ENCODE data around the gene ZNF398. TPM values are rescaled to one million over a fixed set of nuclear protein-coding genes. Genes with fewer than 3 reads are reported as not detected.
"Not testable (repeated sequence)": the region's sequence is repeated elsewhere in the genome, so short reads cannot be mapped to it uniquely, and the experiment has no call there.

Gene ZNF398
- total RNA-seq, 4 donors from 2014 or later, result 20.1 to 29.1 (median 26.2) TPM

DNA sequence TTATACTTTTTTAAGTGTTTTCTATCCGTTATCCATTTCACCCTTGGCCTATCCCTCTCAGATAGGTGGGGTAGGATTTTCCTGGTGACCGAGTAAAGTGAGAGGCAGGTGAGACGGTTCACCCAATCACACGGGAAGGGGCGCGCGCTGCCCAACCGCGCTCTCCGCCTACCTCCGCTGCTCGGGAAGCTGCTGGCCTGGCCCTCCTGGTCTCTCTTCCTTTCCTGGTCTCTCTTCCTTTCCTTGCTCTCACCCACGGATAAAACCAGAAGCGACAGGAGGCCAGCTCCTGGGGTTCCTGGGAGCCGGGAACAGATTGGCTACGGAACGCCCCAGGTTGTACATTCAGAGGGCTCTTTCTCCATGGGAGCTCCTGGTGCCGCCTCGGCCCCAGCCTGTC lies 77.9 kb downstream of the ZNF398 start:
- H3K4me1 ChIP-seq, result no peaks in the 10 kb centered on the region
- H3K27ac ChIP-seq, result no peak overlapping the region
- H3K9me3 ChIP-seq, result peaks cover 0 to 7% (median 0%) of the 10 kb centered on the region in 4 donors
- no peaks in the 10 kb centered on the region for H3K27me3 ChIP-seq
- no peak for DNase-seq (ENCODE audit: low spot score in 2 of 2)
- WGBS, 2 donors, result 93 to 95% methylated on average over 19 of the region's 19 CpGs
- no peak for TF ChIP-seq CTCF (IDR thresholded peaks at IDR 0.05)
- no peak for TF ChIP-seq EP300 (IDR thresholded peaks at IDR 0.05)
- TF ChIP-seq POLR2A (IDR thresholded peaks at IDR 0.05), result no peak
- peaks cover 0 to 64% (median 13%) of the 10 kb centered on the region in 3 donors for H3K36me3 ChIP-seq
- no peak overlapping the region for H3K4me3 ChIP-seq

GRCh38 chr7:149225656-149226055 lies 78.4 kb downstream of the ZNF398 start:
- Histone ChIP-seq H3K9me3 (peaks cover 0 to 7% (median 0%) of the 10 kb centered on the region in 4 donors), H3K27me3 (no peaks in the 10 kb centered on the region), H3K27ac (no peak overlapping the region), H3K4me1 (no peaks in the 10 kb centered on the region), H3K4me3 (no peak overlapping the region), H3K36me3 (peaks cover 0 to 58% (median 13%) of the 10 kb centered on the region in 3 donors)
- WGBS, 2 donors, result 87 to 94% methylated on average over 19 to 22 of the region's 22 CpGs
- no peak for TF ChIP-seq EP300 (IDR thresholded peaks at IDR 0.05)
- TF ChIP-seq POLR2A (IDR thresholded peaks at IDR 0.05), result no peak
- TF ChIP-seq CTCF (IDR thresholded peaks at IDR 0.05), result no peak
- DNase-seq (ENCODE audit: low spot score in 2 of 2), result no peak

DNA sequence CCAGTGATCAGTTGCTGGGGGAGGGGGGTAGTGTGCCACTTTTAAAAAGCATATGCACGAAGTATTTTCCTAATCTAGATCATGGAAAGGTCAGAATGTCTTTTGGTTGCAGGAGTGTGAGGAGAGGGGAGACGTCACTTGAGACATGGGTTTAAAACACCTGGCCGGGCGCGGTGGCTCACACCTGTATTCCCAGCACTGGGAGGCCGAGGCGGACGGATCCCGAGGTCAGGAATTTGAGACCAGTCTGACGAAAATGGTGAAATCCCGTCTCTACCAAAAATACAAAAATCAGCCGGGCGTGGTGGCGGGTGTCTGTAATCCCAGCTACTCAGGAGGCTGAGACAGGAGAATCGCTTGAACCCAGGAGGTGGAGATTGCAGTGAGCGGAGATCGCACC lies 79.1 kb downstream of the ZNF398 start:
- H3K4me1 ChIP-seq; DNase-seq (ENCODE audit: low spot score in 2 of 2); H3K27me3 ChIP-seq; H3K27ac ChIP-seq; H3K4me3 ChIP-seq; H3K9me3 ChIP-seq: not testable (repeated sequence)
- WGBS, 2 donors, result 89 to 91% methylated on average over 17 of the region's 17 CpGs
- H3K36me3 ChIP-seq, result peaks cover 0 to 51% (median 13%) of the 10 kb centered on the region in 3 donors

DNA sequence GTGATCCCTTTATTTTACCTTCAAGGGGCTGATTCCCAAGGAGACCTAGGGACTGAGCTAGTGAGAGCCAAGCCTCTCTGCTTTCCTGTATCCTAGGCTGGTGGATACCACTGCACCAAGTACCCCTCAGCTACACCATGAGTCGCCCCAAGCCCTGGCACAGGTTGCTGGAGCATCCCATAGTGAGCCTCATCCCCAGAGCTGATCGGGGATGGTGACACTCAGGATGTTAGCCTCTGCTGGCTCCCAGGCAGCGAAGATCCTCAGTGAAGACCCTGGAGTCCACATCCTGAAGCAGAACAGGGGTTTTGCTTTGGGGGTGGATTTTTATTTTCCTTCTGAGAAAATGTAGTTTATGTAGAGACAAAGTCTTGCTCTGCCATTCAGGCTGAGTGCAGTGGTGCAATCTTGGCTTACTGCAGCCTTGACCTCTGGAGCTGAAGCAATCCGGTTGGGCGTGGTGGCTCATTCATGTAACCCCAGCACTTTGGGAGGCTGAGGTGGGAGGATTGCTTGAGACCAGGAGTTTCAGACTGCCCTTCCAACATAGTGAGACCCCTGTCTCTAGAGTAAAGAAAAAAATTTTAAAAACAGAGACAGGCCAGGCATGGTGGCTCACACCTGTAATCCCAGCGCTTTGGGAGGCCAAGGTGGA lies 79.7 kb downstream of the ZNF398 start:
- WGBS, 2 donors, result 66 to 70% methylated on average over 6 of the region's 6 CpGs

DNA sequence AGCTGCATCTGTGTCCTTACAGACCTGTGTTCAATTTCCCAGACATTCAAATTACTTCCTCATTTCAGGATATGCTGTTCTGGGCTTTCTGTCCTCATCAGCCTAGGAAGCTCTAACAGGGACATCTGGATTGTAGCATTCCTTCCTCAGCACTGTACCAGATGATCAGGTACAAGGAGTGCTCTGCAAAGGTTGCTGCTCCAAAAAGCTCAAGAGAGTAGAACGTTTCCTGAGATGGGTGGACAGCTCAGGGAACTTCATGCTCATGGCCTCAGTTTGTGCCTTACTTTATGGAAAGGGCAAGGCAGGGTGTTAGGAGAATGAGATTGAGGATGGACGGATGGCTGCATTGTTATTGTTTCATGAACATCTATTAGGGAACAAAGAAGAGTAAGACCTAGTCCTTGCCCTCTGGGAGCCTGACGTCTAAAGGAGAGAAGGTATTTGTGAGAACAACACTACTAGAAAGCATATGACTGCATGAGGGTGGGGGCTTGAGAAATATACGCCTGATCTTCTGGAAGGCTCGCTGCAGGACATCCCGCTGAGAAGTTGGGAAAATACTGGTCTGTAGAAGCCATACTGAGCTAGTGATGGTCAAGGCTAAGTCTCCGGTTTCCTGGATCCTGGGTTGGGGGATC lies 81.7 kb downstream of the ZNF398 start:
- H3K27ac ChIP-seq, result no peak overlapping the region
- H3K9me3 ChIP-seq, result peaks cover 0 to 7% (median 0%) of the 10 kb centered on the region in 4 donors
- H3K4me1 ChIP-seq, result no peaks in the 10 kb centered on the region
- DNase-seq (ENCODE audit: low spot score in 2 of 2), result no peak
- peaks cover 0 to 25% (median 13%) of the 10 kb centered on the region in 3 donors for H3K36me3 ChIP-seq
- WGBS, 2 donors, result 60 to 62% methylated on average over 7 of the region's 7 CpGs
- no peak overlapping the region for H3K4me3 ChIP-seq
- H3K27me3 ChIP-seq, result no peaks in the 10 kb centered on the region
- TF ChIP-seq CTCF (IDR thresholded peaks at IDR 0.05) (no peak), POLR2A (IDR thresholded peaks at IDR 0.05) (no peak), EP300 (IDR thresholded peaks at IDR 0.05) (no peak)

More for the DNA sequence above, 79.7 kb downstream of the ZNF398 start:
- DNase-seq (ENCODE audit: low spot score in 2 of 2), result no peak
- no peak overlapping the region for H3K27ac ChIP-seq
- no peak overlapping the region for H3K4me3 ChIP-seq
- peaks cover 0 to 7% (median 0%) of the 10 kb centered on the region in 4 donors for H3K9me3 ChIP-seq
- H3K4me1 ChIP-seq, result no peaks in the 10 kb centered on the region
- peaks cover 0 to 45% (median 13%) of the 10 kb centered on the region in 3 donors for H3K36me3 ChIP-seq
- no peaks in the 10 kb centered on the region for H3K27me3 ChIP-seq
- no peak for TF ChIP-seq POLR2A (IDR thresholded peaks at IDR 0.05)

DNA sequence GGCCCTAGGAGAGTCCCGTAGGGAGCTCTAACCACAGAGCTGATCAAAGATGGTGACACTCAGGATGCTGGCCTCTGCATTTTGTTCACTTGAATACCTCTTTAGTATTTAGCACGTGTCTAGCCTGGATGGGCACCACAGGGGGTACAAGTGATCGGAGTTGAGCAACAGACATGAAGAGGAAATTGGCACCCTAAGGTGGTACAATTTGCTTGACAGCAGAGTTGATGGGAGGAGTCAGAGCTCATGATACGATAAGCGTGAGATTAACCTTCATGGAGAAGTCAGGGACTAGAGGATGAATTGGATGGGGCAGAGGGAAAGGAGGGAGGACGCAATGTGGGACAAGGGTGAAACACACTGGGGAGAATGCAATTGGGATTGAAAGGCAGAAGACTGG lies 82.3 kb downstream of the ZNF398 start:
- H3K4me3 ChIP-seq, result no peak overlapping the region
- 66 to 69% methylated on average over 6 of the region's 6 CpGs for WGBS, 2 donors
- H3K27ac ChIP-seq, result no peak overlapping the region
- peaks cover 0 to 2% (median 0%) of the 10 kb centered on the region in 4 donors for H3K9me3 ChIP-seq
- H3K27me3 ChIP-seq, result no peaks in the 10 kb centered on the region
- DNase-seq (ENCODE audit: low spot score in 2 of 2), result no peak
- TF ChIP-seq CTCF (IDR thresholded peaks at IDR 0.05) (no peak), EP300 (IDR thresholded peaks at IDR 0.05) (no peak), POLR2A (IDR thresholded peaks at IDR 0.05) (no peak)
- H3K36me3 ChIP-seq, result peaks cover 0 to 20% (median 8%) of the 10 kb centered on the region in 3 donors
- H3K4me1 ChIP-seq, result no peaks in the 10 kb centered on the region
